ENCODE results near the gene SLC9A5.

SLC9A5 gene

GRCh38 chr16:67235816-67236562 lies 12.8 kb upstream of the SLC9A5 start:
- Mint-ChIP-seq H3K36me3 (ENCODE audit: low read depth) (peaks cover 20% of the 10 kb centered on the region), H3K9me3 (no peaks in the 10 kb centered on the region), H3K4me3 (no peak overlapping the region), H3K27me3 (ENCODE audit: low read depth, poor library complexity) (no peaks in the 10 kb centered on the region), H3K4me1 (peaks cover 22% of the 10 kb centered on the region), H3K27ac (peak overlapping the region; percentile 26)
- DNase-seq: no peak
- no peak for TF ChIP-seq CTCF (IDR thresholded peaks at IDR 0.05)

- H3K36me3 Mint-ChIP-seq (ENCODE audit: low read depth): peaks cover 20% of the 10 kb centered on the region
- no peaks in the 10 kb centered on the region for H3K9me3 Mint-ChIP-seq
- peak; percentile 77 for DNase-seq
- no peak overlapping the region for H3K4me3 Mint-ChIP-seq
- H3K27ac Mint-ChIP-seq: no peak overlapping the region
- peaks cover 28% of the 10 kb centered on the region for H3K4me1 Mint-ChIP-seq
- no peaks in the 10 kb centered on the region for H3K27me3 Mint-ChIP-seq (ENCODE audit: low read depth, poor library complexity)
- no peak for TF ChIP-seq CTCF (IDR thresholded peaks at IDR 0.05)
Observed at GRCh38 chr16:67236563-67237395, 12.0 kb upstream of the SLC9A5 start.

- H3K4me1 Mint-ChIP-seq: peaks cover 28% of the 10 kb centered on the region
- peaks cover 20% of the 10 kb centered on the region for H3K36me3 Mint-ChIP-seq (ENCODE audit: low read depth)
- no peaks in the 10 kb centered on the region for H3K9me3 Mint-ChIP-seq
- TF ChIP-seq CTCF (IDR thresholded peaks at IDR 0.05): no peak
- no peak overlapping the region for H3K27ac Mint-ChIP-seq
- H3K27me3 Mint-ChIP-seq (ENCODE audit: low read depth, poor library complexity): no peaks in the 10 kb centered on the region
- peak; percentile 49 for DNase-seq
- H3K4me3 Mint-ChIP-seq: no peak overlapping the region
Observed at GRCh38 chr16:67237396-67238277, 11.1 kb upstream of the SLC9A5 start.

- Mint-ChIP-seq H3K4me3 (no peak overlapping the region), H3K36me3 (ENCODE audit: low read depth) (peaks cover 19% of the 10 kb centered on the region), H3K27ac (no peak overlapping the region), H3K9me3 (no peaks in the 10 kb centered on the region), H3K4me1 (peaks cover 28% of the 10 kb centered on the region), H3K27me3 (ENCODE audit: low read depth, poor library complexity) (no peaks in the 10 kb centered on the region)
- no peak for TF ChIP-seq CTCF (IDR thresholded peaks at IDR 0.05)
- DNase-seq: no peak
Observed at GRCh38 chr16:67238278-67238575, 10.6 kb upstream of the SLC9A5 start.

- no peaks in the 10 kb centered on the region for H3K9me3 Mint-ChIP-seq
- H3K4me3 Mint-ChIP-seq: no peak overlapping the region
- no peaks in the 10 kb centered on the region for H3K27me3 Mint-ChIP-seq (ENCODE audit: low read depth, poor library complexity)
- peaks cover 15% of the 10 kb centered on the region for H3K36me3 Mint-ChIP-seq (ENCODE audit: low read depth)
- no peak for TF ChIP-seq CTCF (IDR thresholded peaks at IDR 0.05)
- H3K27ac Mint-ChIP-seq: no peak overlapping the region
- H3K4me1 Mint-ChIP-seq: peaks cover 29% of the 10 kb centered on the region
- DNase-seq: no peak
Observed at GRCh38 chr16:67238806-67239470, 9.8 kb upstream of the SLC9A5 start.
